Uterus (tissue), 4 donors: ENCODE measurements around the gene DNHD1. TPM values are rescaled to one million over a fixed set of nuclear protein-coding genes. Genes with fewer than 3 reads are reported as not detected.

Experiments used
- DNase-seq, 2 donors: peaks; one replicate each; pipeline ENCODE4 v3.0.0-alpha.2; 2019 to 2020
- H3K27ac ChIP-seq, 2 donors: fragments of 200-600 bp; sonication (generic); 1 replicate in 1 of 2; 2 replicates in 1 of 2; pipeline ENCODE4 v1.5.1; 2016 to 2018
- H3K27me3 ChIP-seq, 2 donors: fragments of 200-600 bp; sonication (generic); one replicate each; pipeline ENCODE4 v1.5.1; 2018 to 2019; ENCODE audit warnings: control low read depth in 1 of 2
- H3K36me3 ChIP-seq, 2 donors: fragments of 200-600 bp; sonication (generic); one replicate each; pipeline ENCODE4 v1.5.1; 2019; ENCODE audit warnings: control low read depth in 1 of 2
- H3K4me1 ChIP-seq, 2 donors: fragments of 200-600 bp; sonication (generic); one replicate each; pipeline ENCODE4 v1.5.1; 2018 to 2019; ENCODE audit warnings: control low read depth in 1 of 2
- H3K4me3 ChIP-seq, 2 donors: fragments of 200-600 bp; sonication (generic); 1 replicate in 1 of 2; 2 replicates in 1 of 2; pipeline ENCODE4 v1.5.1; 2018 to 2019; ENCODE audit warnings: mild to moderate bottlenecking in 1 of 2
- H3K9me3 ChIP-seq, 2 donors: fragments of 200-600 bp; sonication (generic); one replicate each; pipeline ENCODE4 v1.5.1; 2019; ENCODE audit warnings: control low read depth in 1 of 2
- CTCF ChIP-seq, 4 experiments: fragments of 200-600 bp in 2 of 4; fragments of 450-650 bp in 2 of 4; sonication (generic) in 2 of 4; IDR thresholded peaks; one replicate each; pipeline ENCODE4 v1.5.1; 2016 to 2019; ENCODE audit warnings: antibody characterized with exemption in 4 of 4, mild to moderate bottlenecking in 2 of 4, moderate library complexity in 1 of 4
- POLR2A ChIP-seq, 2 donors: fragments of 450-650 bp; IDR thresholded peaks; one replicate each; pipeline ENCODE4 v1.6.1; 2016; ENCODE audit warnings: antibody characterized with exemption in 2 of 2, mild to moderate bottlenecking in 1 of 2, moderate library complexity in 1 of 2
- intact Hi-C: fragments of 100-400 bp; cut with DNase I; formaldehyde crosslinking; loops from one replicate; pipeline ENCODE4 v1.15.1; 2023; ENCODE audit warnings: low total_unique reads
- total RNA-seq, 4 donors: library from RNA; depleted of rRNA in 3 of 4; stranded (reverse); fragments of >200 nt in 3 of 4; gene quantifications; one replicate each; pipeline versions ENCODE4 v1.1.0 to v1.2.4, GENCODE V29; 2014 to 2023
- donor health status: DM: yes; HTN: yes; CAD: no.

The DNHD1 gene
- total RNA-seq, 4 donors from 2014 or later = 9.4 to 32.5 (median 22.5) TPM

GRCh38 chr11:6604790-6605189 is 107.7 kb downstream of the DNHD1 start:
- Histone ChIP-seq H3K36me3 (no peaks in the 10 kb centered on the region), H3K27ac (peak overlapping the region; percentile 97 to 99), H3K4me3 (peak overlapping the region; percentile 92 to 98), H3K27me3 (no peaks in the 10 kb centered on the region), H3K4me1 (peaks cover 13 to 25% of the 10 kb centered on the region in 2 donors), H3K9me3 (no peaks in the 10 kb centered on the region)
- TF ChIP-seq POLR2A (IDR thresholded peaks at IDR 0.05) = no peak
- no peak for TF ChIP-seq CTCF (IDR thresholded peaks at IDR 0.05)
- no peak for DNase-seq
- intact Hi-C loops = no loop called here

- intact Hi-C loops = no loop called here
- Histone ChIP-seq H3K27ac (peak overlapping the region; percentile 97 to 99), H3K36me3 (no peaks in the 10 kb centered on the region), H3K27me3 (no peaks in the 10 kb centered on the region), H3K9me3 (no peaks in the 10 kb centered on the region), H3K4me3 (peak overlapping the region; percentile 92 to 98), H3K4me1 (peaks cover 13 to 31% of the 10 kb centered on the region in 2 donors)
- peak; percentile 96 to 97 for DNase-seq
- peak; percentile 94 to 95 for TF ChIP-seq POLR2A (IDR thresholded peaks at IDR 0.05)
- no peak for TF ChIP-seq CTCF (IDR thresholded peaks at IDR 0.05)
Observed at GRCh38 chr11:6606471-6607189, 109.5 kb downstream of the DNHD1 start.

- no peaks in the 10 kb centered on the region for H3K9me3 ChIP-seq
- H3K4me1 ChIP-seq = peaks cover 13 to 25% of the 10 kb centered on the region in 2 donors
- peak overlapping the region; percentile 97 to 99 for H3K27ac ChIP-seq
- DNase-seq = peak in 1 of 2 donors; percentile 13
- no peaks in the 10 kb centered on the region for H3K36me3 ChIP-seq
- H3K27me3 ChIP-seq = no peaks in the 10 kb centered on the region
- no peak for TF ChIP-seq CTCF (IDR thresholded peaks at IDR 0.05)
- TF ChIP-seq POLR2A (IDR thresholded peaks at IDR 0.05) = no peak
- H3K4me3 ChIP-seq = peak overlapping the region in 1 of 2 donors; percentile 14
- intact Hi-C loops = no loop called here
Observed at GRCh38 chr11:6607190-6607795, 110.2 kb downstream of the DNHD1 start.

GRCh38 chr11:6608011-6608410 is 110.9 kb downstream of the DNHD1 start:
- DNase-seq = peak in 1 of 2 donors; percentile 43
- H3K4me3 ChIP-seq = no peak overlapping the region
- H3K4me1 ChIP-seq = peaks cover 13 to 24% of the 10 kb centered on the region in 2 donors
- no peaks in the 10 kb centered on the region for H3K36me3 ChIP-seq
- H3K9me3 ChIP-seq = no peaks in the 10 kb centered on the region
- no peaks in the 10 kb centered on the region for H3K27me3 ChIP-seq
- peak overlapping the region; percentile 97 to 99 for H3K27ac ChIP-seq
- intact Hi-C loops = no loop called here
- no peak for TF ChIP-seq CTCF (IDR thresholded peaks at IDR 0.05)
- TF ChIP-seq POLR2A (IDR thresholded peaks at IDR 0.05) = no peak
